GM19328 (cell line): ENCODE measurements around the gene RXFP4.

ENCODE experiments used
- ATAC-seq: cut with Tn5 transposase; IDR thresholded peaks from one replicate; pipeline ENCODE4 v1.9.1; 2021; ENCODE audit warnings: mild to moderate bottlenecking, moderate library complexity; ENCODE audit not compliant: unreplicated experiment

Gene RXFP4

GRCh38 chr1:155957411-155957915 is 16.0 kb downstream of the RXFP4 start:
- no peak for ATAC-seq

- ATAC-seq = no peak
These were observed 18.8 kb downstream of the RXFP4 start for GRCh38 chr1:155960081-155960745.

GRCh38 chr1:155961937-155962336 is 20.5 kb downstream of the RXFP4 start:
- no peak for ATAC-seq

GRCh38 chr1:155962599-155963211 is 21.3 kb downstream of the RXFP4 start:
- no peak for ATAC-seq

GRCh38 chr1:155964193-155964592 is 22.8 kb downstream of the RXFP4 start:
- ATAC-seq = no peak

GRCh38 chr1:155966135-155966534 is 24.7 kb downstream of the RXFP4 start:
- no peak for ATAC-seq

- ATAC-seq = no peak
These were observed 25.3 kb downstream of the RXFP4 start for GRCh38 chr1:155966750-155967149.

- no peak for ATAC-seq
These were observed 26.1 kb downstream of the RXFP4 start for GRCh38 chr1:155967341-155968050.

- ATAC-seq = no peak
These were observed 26.6 kb downstream of the RXFP4 start for GRCh38 chr1:155968051-155968400.

GRCh38 chr1:155968670-155969069 is 27.2 kb downstream of the RXFP4 start:
- ATAC-seq = no peak

GRCh38 chr1:155969377-155969791 is 27.9 kb downstream of the RXFP4 start:
- ATAC-seq = no peak

GRCh38 chr1:155970531-155971167 is 29.2 kb downstream of the RXFP4 start:
- no peak for ATAC-seq

- no peak for ATAC-seq
These were observed 30.7 kb downstream of the RXFP4 start for GRCh38 chr1:155971910-155972809.

GRCh38 chr1:155973723-155974122 is 32.3 kb downstream of the RXFP4 start:
- no peak for ATAC-seq

GRCh38 chr1:155974208-155975115 is 33.0 kb downstream of the RXFP4 start:
- no peak for ATAC-seq

- ATAC-seq = no peak
These were observed 34.1 kb downstream of the RXFP4 start for GRCh38 chr1:155975375-155976061.

GRCh38 chr1:155976062-155976912 is 34.8 kb downstream of the RXFP4 start:
- ATAC-seq = no peak
